PFSK-1 (cell line): Measurements from ENCODE around the gene BICD2.

ENCODE experiments used
- POLR2AphosphoS5 ChIP-seq: IDR thresholded peaks from 2 replicates; pipeline ENCODE4 v1.6.1; 2012; ENCODE audit warnings: low read depth, mild to moderate bottlenecking, control low read depth, low read length, moderate library complexity
- SIN3A ChIP-seq: IDR thresholded peaks from 2 replicates; pipeline ENCODE4 v1.6.1; 2012; ENCODE audit warnings: mild to moderate bottlenecking, low read length, moderate library complexity, borderline replicate concordance; ENCODE audit not compliant: insufficient read depth
- TAF1 ChIP-seq: IDR thresholded peaks from 2 replicates; pipeline ENCODE4 v1.6.1; 2012; ENCODE audit warnings: low read length, control low read depth, borderline replicate concordance; ENCODE audit not compliant: insufficient read depth
- TF ChIP-seq, protein P1 (sequence below), 2 experiments: IDR thresholded peaks; 2 replicates each; pipeline versions ENCODE4 v1.6.1 to v1.8.0; 2011 to 2012; ENCODE audit warnings: low read depth in 2 of 2, low read length in 2 of 2, control low read depth in 1 of 2, inconsistent platforms in 1 of 2, mild to moderate bottlenecking in 1 of 2, moderate library complexity in 1 of 2; ENCODE audit not compliant: insufficient read depth in 1 of 2

DNA sequence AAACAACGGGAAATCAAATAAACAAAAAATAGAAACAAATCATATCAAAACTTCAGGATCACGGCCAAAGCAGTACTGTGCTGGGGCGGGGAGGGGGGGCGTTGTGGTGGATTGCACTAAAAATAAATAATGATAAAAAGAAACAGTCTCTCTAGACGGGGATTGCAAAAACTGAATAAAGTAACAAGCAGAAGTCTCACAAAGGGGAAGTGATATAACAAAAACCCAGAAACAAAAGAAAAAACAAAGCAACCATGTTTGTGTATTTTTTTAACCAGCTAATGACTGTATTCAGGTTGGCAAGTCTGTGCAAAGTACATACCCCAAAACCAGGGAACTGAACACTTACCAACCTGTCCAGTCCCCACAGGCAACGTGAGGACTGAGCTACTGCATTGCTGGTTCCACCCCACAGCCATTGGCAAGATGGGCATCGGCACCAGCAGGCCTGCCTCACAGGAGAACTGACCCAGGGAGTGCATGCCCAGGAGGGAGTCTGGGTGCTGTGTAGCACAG, 24.1 kb downstream of the BICD2 start:
- TF ChIP-seq POLR2AphosphoS5 = no peak
- TF ChIP-seq, protein P1, sequence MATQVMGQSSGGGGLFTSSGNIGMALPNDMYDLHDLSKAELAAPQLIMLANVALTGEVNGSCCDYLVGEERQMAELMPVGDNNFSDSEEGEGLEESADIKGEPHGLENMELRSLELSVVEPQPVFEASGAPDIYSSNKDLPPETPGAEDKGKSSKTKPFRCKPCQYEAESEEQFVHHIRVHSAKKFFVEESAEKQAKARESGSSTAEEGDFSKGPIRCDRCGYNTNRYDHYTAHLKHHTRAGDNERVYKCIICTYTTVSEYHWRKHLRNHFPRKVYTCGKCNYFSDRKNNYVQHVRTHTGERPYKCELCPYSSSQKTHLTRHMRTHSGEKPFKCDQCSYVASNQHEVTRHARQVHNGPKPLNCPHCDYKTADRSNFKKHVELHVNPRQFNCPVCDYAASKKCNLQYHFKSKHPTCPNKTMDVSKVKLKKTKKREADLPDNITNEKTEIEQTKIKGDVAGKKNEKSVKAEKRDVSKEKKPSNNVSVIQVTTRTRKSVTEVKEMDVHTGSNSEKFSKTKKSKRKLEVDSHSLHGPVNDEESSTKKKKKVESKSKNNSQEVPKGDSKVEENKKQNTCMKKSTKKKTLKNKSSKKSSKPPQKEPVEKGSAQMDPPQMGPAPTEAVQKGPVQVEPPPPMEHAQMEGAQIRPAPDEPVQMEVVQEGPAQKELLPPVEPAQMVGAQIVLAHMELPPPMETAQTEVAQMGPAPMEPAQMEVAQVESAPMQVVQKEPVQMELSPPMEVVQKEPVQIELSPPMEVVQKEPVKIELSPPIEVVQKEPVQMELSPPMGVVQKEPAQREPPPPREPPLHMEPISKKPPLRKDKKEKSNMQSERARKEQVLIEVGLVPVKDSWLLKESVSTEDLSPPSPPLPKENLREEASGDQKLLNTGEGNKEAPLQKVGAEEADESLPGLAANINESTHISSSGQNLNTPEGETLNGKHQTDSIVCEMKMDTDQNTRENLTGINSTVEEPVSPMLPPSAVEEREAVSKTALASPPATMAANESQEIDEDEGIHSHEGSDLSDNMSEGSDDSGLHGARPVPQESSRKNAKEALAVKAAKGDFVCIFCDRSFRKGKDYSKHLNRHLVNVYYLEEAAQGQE (IDR thresholded peaks at IDR 0.05; ENCODE audit: insufficient read depth in 1 of 2, low read depth in 2 of 2, low read length in 2 of 2) = no peak
- no peak for TF ChIP-seq TAF1
- TF ChIP-seq SIN3A = no peak
